HPDE6-E6E7 (cell line): ENCODE measurements around the gene LHX6.

Experiments used
- DNase-seq: peaks from one replicate; pipeline ENCODE4 v3.0.0; 2011; ENCODE audit warnings: missing footprints; ENCODE audit errors: extremely low spot score

LHX6 gene

DNA sequence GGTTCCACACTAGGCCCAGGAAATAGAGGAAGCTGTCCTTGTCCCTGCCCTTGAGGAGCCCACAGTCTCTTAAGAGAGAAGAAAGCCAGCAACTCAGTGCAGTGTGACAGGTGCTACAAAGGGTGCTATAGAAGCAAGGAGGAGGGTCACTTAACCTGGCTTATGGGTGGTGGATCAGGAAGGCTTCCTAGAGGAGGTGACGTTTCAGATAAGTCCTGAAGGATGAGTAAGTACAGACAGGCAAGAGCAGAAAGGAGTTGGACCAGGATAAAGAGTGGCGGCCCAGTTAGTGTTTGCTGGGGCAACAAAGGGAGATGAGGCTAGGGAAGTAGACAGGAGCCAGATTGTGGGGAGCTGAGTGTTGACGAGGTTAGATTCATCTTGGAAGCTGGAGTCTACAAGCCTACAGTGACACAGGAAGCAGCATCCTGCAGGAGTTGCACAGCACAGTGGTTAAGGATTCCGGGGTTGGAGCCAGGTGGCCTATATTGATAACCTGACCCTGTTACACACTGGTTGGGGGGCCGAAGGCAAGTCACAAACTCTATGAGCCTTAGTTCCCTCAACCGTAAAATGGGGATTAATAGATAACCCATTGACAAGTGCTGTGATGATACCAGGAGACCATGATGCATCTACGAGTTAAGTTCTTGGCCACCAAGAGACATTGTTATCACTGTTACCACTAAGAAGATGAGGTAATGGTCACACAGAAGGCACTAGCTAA, 5.4 kb upstream of the LHX6 start:
- DNase-seq: no peak

DNA sequence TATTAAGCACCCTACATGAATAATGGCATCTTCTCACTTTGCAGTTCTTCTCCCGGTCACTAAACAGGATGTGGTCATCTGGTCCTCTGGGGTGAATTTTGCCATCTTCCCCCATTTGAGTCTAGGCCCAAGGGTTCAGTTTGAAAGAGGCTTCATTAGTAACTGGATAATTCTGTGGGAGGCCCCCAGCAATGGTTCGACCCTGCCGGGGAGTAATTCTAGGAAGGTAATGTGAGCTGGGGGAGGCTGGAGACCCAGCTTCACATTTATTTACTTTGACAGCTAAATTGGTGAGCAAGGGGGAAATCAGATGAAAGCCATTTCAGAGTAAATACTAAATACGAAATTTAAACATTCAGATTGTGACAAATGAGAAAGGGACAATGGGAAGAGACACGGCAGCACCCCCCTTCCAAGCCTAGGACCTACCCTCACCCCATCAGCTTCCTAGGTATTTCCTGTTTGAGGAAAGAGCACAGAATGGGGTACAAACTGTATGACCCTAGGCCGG, 4.1 kb upstream of the LHX6 start:
- DNase-seq: no peak

DNA sequence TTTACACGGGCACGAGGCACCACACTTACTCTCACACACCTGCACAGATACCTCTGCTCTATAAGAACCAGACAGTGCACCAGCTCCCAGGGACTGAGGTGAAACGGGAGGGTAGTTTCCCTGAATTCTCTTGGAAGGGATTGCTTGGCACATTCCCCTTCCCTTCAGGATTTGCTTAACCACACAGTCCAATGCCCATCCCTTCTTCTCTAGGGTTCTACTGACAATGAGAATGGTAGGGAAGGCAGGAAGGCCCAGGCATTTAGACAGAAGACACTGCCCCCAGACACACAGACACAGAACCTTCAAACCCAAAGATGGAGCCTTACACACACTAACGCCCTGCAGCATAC, 704 bp upstream of the LHX6 start:
- no peak for DNase-seq

GRCh38 chr9:122228191-122228567, 578 bp downstream of the LHX6 start:
- no peak for DNase-seq

DNA sequence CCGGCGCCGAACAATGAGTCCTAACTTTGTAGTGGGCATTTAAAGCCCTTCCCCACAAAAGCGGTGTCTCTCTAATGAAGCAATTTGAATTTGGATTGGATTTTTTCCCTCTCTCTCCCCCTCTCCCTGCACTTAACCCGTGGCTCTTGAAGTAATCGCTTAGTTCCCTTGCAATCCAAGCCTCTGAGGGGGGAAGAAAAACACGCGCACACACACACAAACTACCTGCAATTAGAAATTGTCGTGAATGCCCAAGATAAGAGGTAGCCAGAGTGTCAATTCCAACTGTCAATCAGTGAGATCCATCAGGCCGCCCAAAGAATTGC, 1.2 kb downstream of the LHX6 start:
- DNase-seq: no peak

- no peak for DNase-seq
Measured at GRCh38 chr9:122226758-122227574, 1.8 kb downstream of the LHX6 start.

- no peak for DNase-seq
Measured at GRCh38 chr9:122226142-122226757, 2.5 kb downstream of the LHX6 start.

- DNase-seq: no peak
Measured at GRCh38 chr9:122225312-122226141, 3.2 kb downstream of the LHX6 start.

DNA sequence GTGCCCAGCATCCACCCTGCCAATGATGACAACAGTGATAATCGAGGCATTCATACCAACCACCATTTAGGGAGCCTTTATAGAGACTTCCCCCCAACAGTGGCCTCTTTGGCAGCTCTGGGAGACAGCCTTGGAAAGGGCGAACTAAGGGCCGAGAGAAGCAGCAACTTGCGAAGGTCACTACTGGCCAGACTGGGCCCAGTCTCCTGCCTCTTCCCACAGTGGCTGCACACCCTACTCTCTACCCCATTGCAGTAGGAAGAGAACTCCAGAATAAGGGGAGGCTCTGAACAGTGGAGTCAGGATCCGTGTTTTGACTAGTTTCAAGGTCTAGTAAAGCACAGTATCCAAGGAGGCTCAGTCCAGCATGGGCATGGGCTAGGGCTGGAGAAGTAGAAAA, 5.3 kb downstream of the LHX6 start:
- DNase-seq: no peak

DNA sequence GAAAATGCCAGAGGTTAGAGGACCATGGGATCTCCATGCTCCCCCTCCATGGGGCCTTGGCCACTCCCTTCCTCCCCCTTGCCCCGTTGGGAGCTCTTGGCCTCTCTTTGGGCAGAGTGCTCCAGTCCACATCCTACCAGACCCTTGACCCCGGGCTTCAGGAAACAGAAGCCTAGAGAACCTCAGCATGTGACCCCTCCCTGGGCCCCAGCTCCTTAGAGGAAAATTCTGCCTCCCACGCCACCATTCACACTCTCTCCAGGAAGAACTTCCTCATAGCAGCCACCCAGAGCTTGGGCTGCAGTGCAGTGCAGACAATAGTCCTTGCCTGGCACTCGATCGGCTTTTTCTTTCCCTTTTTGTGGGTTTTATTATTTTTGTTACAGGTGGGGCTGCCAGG, 6.0 kb downstream of the LHX6 start:
- no peak for DNase-seq

DNA sequence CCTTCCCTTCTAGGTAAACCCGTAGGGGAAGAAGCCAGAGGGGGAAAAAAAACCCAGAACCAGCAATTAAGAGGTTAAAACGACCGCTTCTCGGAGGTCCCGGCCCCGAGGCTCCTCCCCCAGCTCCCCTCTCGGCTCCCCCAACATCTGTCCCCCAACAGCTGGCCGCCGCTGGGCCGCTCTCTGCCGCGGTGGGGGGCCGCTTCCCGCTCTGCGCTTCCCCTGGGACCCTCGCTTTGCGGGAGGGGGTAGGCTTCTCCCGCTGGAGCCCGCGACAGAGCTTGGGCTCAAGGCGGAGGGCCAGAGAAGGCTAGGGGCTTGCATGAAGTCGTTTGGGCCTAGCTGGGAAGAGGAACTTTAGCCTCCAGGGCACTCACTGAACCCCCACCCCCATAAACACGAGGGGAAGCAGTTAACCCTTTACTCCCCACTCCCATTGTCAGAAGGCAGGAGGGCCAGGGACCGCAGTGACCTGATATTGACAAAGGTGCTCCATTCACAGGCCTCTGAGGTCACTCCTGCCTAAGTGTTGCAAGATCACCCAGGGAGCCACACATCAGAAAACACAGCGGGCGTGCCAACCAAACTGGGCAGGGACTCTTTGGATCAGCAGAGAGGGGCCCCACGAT, 7.5 kb downstream of the LHX6 start:
- no peak for DNase-seq

DNA sequence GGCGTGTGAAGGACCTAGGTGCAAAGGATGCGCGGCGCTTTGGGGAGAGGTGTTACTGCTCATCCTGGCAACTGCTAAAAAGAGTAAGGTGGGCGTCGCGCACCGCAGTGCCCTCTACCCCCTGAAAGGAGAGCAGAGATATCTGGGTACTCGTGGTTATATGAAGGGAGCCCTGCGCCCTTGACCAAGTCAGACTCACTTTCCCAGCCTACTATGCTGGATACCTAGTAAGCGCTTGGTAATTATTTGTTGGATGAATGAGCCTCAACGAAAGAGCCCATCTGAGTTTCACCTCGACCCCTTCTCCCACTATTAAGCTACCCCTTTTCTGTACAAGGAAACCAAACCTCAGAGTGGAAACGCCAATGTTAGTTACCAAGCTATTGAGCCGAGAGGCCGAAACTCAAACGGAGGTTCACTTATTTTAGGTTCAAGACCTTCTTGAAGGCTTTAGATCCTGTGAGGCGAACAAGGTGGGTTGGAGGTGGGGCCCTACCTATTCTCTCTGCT, 8.0 kb downstream of the LHX6 start:
- no peak for DNase-seq

DNA sequence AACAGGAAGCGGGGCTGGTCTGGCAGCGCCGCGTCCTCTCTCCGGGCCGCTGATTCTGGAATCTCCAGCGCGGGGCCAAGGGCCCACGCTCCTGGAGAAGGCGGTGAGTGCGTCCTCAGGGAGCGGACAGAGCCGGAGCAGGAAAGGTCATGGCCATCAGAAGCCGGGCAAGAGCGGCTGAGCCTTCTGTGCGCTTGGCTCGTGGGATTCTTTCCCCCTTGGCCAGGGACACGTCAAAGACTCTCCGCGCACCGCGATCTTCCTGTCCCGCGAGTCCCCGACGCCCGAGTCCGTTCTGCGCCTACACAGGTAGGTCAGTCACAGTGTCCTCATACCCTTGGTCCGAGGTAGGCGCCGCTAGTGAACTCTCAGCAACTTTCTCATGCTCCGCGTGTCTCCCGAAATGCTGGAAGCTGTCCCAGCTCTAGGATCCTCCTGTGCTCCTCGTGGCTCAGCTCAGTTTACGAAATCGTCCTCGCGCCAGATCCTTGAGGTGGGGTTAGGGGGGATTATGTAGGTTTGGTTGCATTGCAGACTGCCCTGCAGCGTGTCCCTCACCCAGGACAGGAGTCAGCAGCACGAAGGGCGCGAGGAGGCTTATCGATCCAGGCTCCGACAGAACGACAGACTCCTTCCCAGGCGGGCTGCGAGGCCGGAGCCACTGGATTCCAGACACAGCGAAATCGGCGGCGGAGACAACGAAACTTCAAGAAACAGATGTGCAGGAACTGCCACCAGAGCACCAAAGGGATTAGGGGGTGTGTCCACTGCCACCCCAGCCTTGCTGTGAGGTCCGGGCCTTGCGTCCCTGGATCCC, 8.7 kb downstream of the LHX6 start:
- no peak for DNase-seq

GRCh38 chr9:122218935-122219855, 9.6 kb downstream of the LHX6 start:
- DNase-seq: no peak

DNA sequence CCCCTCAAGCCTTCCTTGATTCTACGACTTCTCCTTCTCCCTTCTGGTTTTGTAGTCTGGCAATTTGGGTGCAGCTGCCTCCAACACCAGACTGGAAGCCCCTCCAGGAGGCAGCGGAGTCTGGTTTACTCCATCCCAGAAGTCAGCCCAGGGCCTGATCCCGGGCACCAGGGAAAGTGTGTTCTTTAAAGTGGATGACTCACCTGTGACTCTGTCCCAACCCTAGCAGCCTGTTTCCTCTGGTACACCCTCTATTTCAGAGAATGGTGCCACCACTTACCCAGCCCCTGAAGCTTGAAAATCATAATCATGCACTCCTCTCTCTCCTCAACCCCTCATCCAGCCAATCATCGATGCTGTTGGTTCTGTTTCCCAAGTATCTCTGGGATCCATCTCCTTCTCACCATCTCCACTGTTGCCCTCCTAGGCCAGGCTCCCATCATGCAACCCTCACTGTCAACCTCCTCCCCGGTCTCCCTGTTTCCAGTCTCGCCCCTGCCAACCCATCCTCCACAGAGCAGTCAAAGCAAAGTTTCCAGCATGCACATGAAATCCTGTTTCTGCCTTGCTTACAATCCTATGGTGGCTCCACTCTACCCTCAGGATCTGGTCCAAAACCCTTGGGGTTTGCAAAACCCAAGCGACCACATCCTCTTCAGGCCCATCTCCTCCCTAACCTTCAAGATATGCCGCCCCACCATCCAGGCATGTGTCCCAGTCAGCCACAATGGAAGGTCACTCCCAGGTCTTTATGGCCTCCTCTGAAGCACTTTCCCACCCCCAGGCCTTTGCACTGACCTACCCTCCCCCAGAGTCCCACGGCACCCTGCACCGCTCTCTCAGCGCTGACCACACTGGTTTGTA, 10.5 kb downstream of the LHX6 start:
- DNase-seq: no peak

GRCh38 chr9:122217640-122218039, 11.1 kb downstream of the LHX6 start:
- DNase-seq: no peak

GRCh38 chr9:122216798-122217418, 11.8 kb downstream of the LHX6 start:
- DNase-seq: no peak
